Stimulated activated CD8-positive, alpha-beta memory T cell treated with anti-CD3 and anti-CD28 coated beads, Interleukin-2, amount 100 ng/mL, for 48 hours (primary cell): ENCODE results near the gene TMC6.
"Not testable (repeated sequence)": the region's sequence is repeated elsewhere in the genome, so short reads cannot be mapped to it uniquely, and the experiment has no call there.

ENCODE experiments used
- DNase-seq, 2 donors: peaks; one replicate each; pipeline ENCODE4 v3.0.0-alpha.2; 2020; ENCODE audit warnings: low read depth in 2 of 2

TMC6 gene

DNA sequence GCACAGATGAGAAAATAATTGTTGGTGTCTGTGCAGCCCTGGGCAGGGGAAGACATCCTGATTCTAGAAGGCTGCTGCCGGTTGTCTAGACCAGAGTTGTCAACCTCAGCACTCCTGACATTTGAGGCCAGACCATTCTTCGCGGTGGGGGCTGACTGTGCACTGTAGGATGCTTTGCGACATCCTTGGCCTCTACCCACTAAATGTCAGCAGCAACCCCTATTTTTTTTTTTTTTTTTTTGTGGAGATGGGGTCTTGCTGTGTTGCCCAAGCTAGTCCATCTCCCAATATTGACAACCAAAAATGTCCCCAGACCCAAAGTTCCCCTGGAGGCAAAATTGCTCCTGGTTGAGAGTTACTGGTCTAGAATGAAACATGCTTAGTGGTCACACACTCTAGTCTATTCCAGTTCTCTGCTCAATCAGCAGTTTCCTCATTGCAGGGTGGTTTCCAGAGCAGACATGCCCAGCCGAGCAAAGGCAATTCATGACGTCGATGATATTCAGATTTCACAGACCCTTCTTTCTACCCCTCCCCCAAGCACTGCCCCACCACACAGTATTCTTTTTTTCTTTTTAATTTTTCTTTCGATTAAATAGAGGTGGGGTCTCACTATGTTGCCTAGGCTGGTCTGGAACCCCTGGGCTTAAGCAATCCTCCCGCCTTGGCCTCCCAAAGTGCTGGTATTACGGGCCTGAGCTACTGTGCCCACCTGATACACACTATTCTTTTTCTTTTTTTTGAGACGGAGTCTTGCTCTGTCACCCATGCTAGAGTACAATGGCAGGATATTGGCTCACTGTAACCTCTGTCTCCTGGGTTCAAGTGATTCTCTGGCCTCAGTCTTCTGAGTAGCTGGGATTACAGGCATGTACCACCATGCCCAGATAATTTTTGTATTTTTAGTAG, 26.6 kb upstream of the TMC6 start:
- DNase-seq, result no peak

DNA sequence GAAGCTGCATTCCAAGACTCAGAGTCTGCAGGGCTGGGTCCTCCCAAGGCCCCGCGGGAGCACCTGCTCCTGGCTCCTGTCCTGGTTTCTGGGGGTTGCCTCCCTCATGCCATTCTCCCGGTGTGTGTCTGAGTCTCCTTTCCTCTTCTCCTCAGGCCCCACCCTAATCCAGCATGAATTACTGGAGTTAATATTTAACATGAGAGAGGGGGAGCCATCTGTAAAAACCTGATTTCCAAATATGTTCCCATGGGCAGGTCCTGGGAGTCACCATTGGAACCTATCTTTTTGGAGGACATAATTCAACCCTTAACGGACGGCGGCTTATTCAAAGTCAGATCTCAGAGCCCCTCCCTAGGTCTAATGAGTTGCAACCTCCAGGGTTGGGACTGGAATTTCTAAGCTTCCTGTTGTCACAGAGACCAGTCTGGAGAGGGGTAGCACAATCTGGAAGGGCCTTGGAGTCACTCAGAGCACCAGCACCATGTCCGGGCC, 23.0 kb upstream of the TMC6 start:
- no peak for DNase-seq

DNA sequence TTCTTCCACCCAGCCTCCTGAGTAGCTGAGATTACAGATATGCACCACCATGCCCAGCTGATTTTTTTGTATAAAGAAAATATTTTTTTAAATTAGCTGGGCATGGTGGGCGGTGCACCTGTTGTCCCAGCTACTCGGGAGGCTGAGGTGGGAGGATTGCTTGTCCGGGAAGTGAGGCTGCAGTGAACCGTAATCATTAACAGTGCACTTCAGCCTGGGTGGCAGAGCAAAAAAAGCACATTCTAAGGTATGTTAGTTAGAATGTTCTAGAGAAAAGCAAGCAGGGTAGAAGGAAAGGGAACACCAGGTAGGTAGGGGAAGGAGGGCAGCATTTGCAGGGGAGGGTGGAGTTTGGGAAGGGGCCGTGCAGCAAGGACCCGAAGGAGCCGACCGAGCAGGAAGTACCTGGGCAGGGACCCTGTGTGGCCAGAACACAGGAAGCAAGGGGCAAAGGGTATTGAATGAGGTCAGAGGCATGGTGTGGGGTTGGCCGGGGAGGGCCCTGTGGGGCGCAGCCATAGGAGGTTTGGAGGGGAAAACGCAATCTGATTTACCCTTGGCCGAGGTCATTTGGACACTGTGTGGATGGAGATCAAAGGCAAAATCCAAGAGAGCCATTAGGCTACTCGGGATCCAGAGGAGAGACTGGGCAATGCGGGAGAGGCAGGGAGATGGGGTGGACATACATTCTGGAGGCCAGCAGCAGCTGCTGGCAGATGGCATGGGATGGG, 19.9 kb upstream of the TMC6 start:
- no peak for DNase-seq

- no peak for DNase-seq
Observed at GRCh38 chr17:78147315-78147998, 18.9 kb upstream of the TMC6 start.

DNA sequence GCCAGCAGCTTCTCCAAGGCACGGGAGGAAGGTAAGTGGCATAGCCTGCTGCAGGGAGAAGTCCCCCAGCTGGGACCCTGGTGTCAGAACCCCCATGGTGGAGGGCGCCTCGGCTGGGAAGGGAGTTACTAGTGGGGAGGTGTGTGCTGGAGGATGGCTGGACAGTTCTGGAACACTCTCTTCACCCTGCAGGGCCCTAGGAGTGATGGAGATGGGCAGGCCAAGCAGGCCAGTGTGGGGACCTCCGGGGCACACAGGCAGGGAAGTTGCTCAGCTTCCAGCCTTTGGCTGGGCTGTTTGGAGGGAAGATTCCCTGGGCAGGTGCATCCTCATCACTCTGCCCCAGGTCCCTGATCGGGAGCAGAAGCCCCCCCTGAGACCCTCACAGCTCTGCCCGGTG, 18.3 kb upstream of the TMC6 start:
- DNase-seq, result no peak

- DNase-seq, result no peak
Observed at GRCh38 chr17:78146471-78146869, 17.9 kb upstream of the TMC6 start.

GRCh38 chr17:78144736-78145641, 16.4 kb upstream of the TMC6 start:
- DNase-seq, result no peak

- no peak for DNase-seq
Observed at GRCh38 chr17:78144147-78144719, 15.7 kb upstream of the TMC6 start.

DNA sequence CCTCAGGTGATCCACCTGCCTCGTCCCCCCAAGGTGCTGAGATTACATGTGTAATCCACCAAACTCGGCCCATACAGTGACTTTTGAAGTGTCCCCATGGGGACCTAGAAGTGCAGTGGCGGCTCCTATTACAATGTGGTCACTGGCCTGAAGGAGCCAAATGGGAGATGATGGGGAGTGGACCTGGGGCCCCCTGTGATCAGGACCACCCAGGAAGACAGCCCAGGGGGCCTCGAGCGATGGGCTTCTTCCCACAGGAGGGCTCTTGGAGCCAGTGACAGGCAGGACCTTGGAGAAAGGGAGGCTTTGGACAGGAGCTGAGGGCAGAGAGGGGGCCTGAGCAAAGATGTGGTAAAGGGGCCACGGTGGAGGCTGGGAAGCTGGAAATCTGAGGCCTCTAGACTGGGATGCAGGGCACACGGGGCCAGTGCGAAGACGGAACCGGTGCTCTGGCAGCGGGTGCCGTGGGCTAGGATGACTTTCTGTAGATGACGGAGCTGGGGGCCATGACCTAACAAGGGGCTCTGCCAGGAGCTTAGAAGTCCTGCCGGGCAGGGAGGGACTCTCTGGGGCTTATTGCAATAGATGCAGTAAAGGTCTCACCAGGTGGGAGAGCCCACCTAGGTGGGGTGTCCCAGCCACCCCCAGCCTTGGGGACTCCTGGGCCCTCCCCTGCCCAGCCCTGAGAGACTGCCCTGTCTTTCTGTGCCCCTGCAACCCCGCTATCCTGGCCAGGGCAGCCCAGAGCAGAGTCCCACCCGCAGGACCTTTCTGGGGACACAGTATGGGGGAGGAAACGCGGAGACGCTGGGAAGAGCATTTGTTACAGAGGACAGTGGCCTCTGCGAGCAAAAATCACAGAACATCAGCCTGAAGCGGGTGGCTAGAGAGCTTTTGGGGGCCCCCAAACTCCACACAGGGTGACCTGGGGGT, 14.9 kb upstream of the TMC6 start:
- no peak for DNase-seq

GRCh38 chr17:78142119-78142861, 13.7 kb upstream of the TMC6 start:
- DNase-seq, result no peak

- DNase-seq, result no peak
Observed at GRCh38 chr17:78141437-78142118, 13.0 kb upstream of the TMC6 start.

- DNase-seq, result peak; percentile 95 to 98
Observed at GRCh38 chr17:78140169-78141051, 11.9 kb upstream of the TMC6 start.

DNA sequence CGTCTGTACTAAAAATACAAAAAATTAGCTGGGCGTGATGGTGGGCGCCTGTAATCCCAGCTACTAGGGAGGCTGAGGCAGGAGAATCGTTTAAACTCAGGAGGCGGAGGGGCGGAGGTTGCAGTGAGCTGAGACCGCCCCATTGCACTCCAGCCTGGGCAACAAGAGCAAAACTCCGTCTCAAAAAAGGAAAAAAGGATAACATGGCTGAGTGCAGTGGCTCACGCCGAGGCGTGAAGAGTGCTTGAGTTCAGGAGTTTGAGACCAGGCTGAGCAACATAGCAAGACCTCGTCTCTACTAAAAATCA, 11.3 kb upstream of the TMC6 start:
- not testable (repeated sequence) for DNase-seq

DNA sequence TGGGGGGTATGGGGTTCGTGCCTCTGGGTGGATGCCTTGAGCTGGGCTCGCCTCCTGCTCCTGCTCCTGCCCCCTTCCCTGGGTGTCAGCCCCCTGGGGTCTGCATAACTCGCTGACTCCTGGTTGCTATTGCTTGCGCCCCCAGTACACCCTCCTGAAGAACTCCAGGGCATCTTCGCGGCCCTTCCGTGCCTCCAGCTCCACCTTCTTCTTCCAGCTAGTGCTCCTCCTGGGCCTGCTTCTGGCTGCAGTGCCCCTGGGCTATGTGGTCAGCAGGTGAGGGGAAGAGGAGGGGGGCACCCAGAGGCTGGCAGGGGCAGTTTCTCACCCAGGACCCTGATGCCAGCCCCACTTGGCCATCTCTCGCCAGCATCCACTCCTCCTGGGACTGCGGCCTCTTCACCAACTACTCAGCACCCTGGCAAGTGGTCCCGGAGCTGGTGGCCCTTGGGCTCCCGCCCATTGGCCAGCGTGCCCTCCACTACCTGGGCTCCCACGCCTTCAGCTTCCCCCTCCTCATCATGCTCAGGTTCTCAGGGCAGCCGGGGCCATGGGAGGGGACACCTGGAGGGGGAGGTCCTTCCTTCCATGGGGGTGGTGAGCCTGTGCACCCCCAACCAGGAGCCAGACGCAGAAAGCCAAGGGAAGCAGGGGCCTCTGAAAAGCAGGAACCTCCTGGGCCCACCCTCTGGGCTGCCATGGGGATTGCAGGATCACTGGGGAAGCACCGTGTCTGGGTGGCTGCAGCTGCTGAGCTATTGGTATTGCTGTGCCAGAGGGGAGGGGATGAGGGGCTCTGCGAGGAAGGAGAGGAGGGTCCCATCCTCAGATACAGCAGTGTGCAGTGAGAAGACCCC, 9.9 kb upstream of the TMC6 start:
- DNase-seq, result no peak

DNA sequence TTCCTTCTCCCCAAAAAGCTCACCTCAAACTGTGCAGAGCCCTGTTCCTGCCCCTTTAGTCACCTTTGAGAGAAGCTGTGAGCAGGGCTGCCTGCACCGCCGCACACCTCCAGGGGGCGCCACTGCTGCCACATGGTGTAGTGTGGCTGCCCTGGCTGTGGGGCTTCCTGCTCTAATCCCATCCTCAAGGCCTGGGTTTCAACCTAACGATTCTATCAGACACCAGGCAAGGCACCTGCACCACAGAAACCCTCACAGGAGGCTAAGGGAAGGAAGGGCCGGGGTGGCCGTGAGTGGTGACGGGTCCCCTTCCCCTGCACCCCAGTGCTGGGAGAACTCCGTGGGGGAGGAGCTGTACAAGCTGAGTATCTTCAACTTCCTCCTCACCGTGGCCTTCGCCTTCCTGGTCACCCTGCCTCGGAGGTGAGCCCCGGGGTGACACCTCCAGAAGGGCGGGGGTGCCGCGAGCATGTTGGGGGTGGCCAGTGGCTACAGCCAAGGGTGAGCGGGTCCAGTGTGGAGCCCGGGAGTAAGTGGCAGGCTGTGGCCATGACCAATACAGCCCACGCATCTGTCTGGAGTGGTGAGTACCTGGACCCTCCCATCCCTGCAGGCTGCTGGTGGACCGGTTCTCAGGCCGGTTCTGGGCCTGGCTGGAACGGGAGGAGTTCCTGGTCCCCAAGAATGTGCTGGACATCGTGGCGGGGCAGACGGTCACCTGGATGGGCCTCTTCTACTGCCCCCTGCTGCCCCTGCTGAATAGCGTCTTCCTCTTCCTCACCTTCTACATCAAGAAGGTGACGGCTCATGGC, 9.0 kb upstream of the TMC6 start:
- no peak for DNase-seq
